ENCODE data around the gene ATAD3C. TPM values are rescaled to one million over a fixed set of nuclear protein-coding genes. Genes with fewer than 3 reads are reported as not detected.
"Not testable (repeated sequence)": the region's sequence is repeated elsewhere in the genome, so short reads cannot be mapped to it uniquely, and the experiment has no call there.

Gene ATAD3C
- total RNA-seq, 1 donor, result under 0.01 TPM

- TF ChIP-seq CTCF (IDR thresholded peaks at IDR 0.05; ENCODE audit: insufficient read depth, low read length), result peak; percentile 23
- DNase-seq (ENCODE audit: low read depth), result peak; percentile 9
- H3K4me3 ChIP-seq (ENCODE audit: low read depth, low read length), result peak overlapping the region; percentile 90
Observed at GRCh38 chr1:1510912-1511532, 61.5 kb downstream of the ATAD3C start.

- no peak for TF ChIP-seq CTCF (IDR thresholded peaks at IDR 0.05; ENCODE audit: insufficient read depth, low read length)
- peak; percentile 97 for DNase-seq (ENCODE audit: low read depth)
- peak within 1 kb of the TSS; percentile 90 for H3K4me3 ChIP-seq (ENCODE audit: low read depth, low read length)
Observed at GRCh38 chr1:1511533-1512285, 62.2 kb downstream of the ATAD3C start, which contains the start of gene ATAD3A. Gene ATAD3A (plus strand): TSS chr1:1512162. CDS start chr1:1512269, 107 bp downstream.

- DNase-seq (ENCODE audit: low read depth), result not testable (repeated sequence)
- peak overlapping the region; percentile 69 for H3K4me3 ChIP-seq (ENCODE audit: low read depth, low read length)
Observed at GRCh38 chr1:1512425-1512824, 62.9 kb downstream of the ATAD3C start.

- DNase-seq (ENCODE audit: low read depth); H3K4me3 ChIP-seq (ENCODE audit: low read depth, low read length): not testable (repeated sequence)
Observed at GRCh38 chr1:1513675-1514074, 64.2 kb downstream of the ATAD3C start.

- DNase-seq (ENCODE audit: low read depth); H3K4me3 ChIP-seq (ENCODE audit: low read depth, low read length): not testable (repeated sequence)
Observed at GRCh38 chr1:1514376-1514775, 64.9 kb downstream of the ATAD3C start.

GRCh38 chr1:1516923-1517322, 67.4 kb downstream of the ATAD3C start:
- not testable (repeated sequence) for DNase-seq (ENCODE audit: low read depth); H3K4me3 ChIP-seq (ENCODE audit: low read depth, low read length)

- no peak overlapping the region for H3K4me3 ChIP-seq (ENCODE audit: low read depth, low read length)
- no peak for DNase-seq (ENCODE audit: low read depth)
- no peak for TF ChIP-seq CTCF (IDR thresholded peaks at IDR 0.05; ENCODE audit: insufficient read depth, low read length)
Observed at GRCh38 chr1:1517973-1518620, 68.6 kb downstream of the ATAD3C start.

- DNase-seq (ENCODE audit: low read depth); H3K4me3 ChIP-seq (ENCODE audit: low read depth, low read length): not testable (repeated sequence)
Observed at GRCh38 chr1:1518621-1519007, 69.1 kb downstream of the ATAD3C start.

Other genes starting within 250 kb of the ATAD3C start
- not detected in 2 replicates for gene TNFRSF18, start 243.1 kb upstream of the ATAD3C start, total RNA-seq (ENCODE audit: low replicate concordance)
- gene TNFRSF4, start 235.5 kb upstream of the ATAD3C start, total RNA-seq (ENCODE audit: low replicate concordance), result 0.65 TPM in 1 of 2 replicates, not detected in the other
- 91.6 and 126 TPM in 2 replicates for gene SDF4, start 217.7 kb upstream of the ATAD3C start, total RNA-seq (ENCODE audit: low replicate concordance)
- gene B3GALT6, start 217.5 kb upstream of the ATAD3C start, total RNA-seq (ENCODE audit: low replicate concordance), result 24.7 and 37.1 TPM in 2 replicates
- 0.65 and 1.4 TPM in 2 replicates for gene C1QTNF12, start 203.0 kb upstream of the ATAD3C start, total RNA-seq (ENCODE audit: low replicate concordance)
- gene UBE2J2, start 175.8 kb upstream of the ATAD3C start, total RNA-seq (ENCODE audit: low replicate concordance), result 19.9 and 35.3 TPM in 2 replicates
- gene SCNN1D, start 169.3 kb upstream of the ATAD3C start, total RNA-seq (ENCODE audit: low replicate concordance), result 0.54 and 0.74 TPM in 2 replicates
- gene ACAP3, start 141.8 kb upstream of the ATAD3C start, total RNA-seq (ENCODE audit: low replicate concordance), result 43.2 and 106 TPM in 2 replicates
- gene PUSL1, start 141.1 kb upstream of the ATAD3C start, total RNA-seq (ENCODE audit: low replicate concordance), result 21.3 and 25.9 TPM in 2 replicates
- gene INTS11, start 125.0 kb upstream of the ATAD3C start, total RNA-seq (ENCODE audit: low replicate concordance), result 35.0 and 53.1 TPM in 2 replicates
- 9.4 and 17.7 TPM in 2 replicates for gene CPTP, start 124.9 kb upstream of the ATAD3C start, total RNA-seq (ENCODE audit: low replicate concordance)
- 0.09 and 0.57 TPM in 2 replicates for gene TAS1R3, start 118.4 kb upstream of the ATAD3C start, total RNA-seq (ENCODE audit: low replicate concordance)
- 31.3 and 89.0 TPM in 2 replicates for gene DVL1, start 100.3 kb upstream of the ATAD3C start, total RNA-seq (ENCODE audit: low replicate concordance)
- gene MXRA8, start 91.1 kb upstream of the ATAD3C start, total RNA-seq (ENCODE audit: low replicate concordance), result 367 and 605 TPM in 2 replicates
- gene AURKAIP1, start 74.5 kb upstream of the ATAD3C start, total RNA-seq (ENCODE audit: low replicate concordance), result 71.1 and 82.0 TPM in 2 replicates
- 102 and 133 TPM in 2 replicates for gene CCNL2, start 50.4 kb upstream of the ATAD3C start, total RNA-seq (ENCODE audit: low replicate concordance)
- gene MRPL20, start 42.4 kb upstream of the ATAD3C start, total RNA-seq (ENCODE audit: low replicate concordance), result 104 and 123 TPM in 2 replicates
- 1.7 and 2.4 TPM in 2 replicates for gene ANKRD65, start 28.4 kb upstream of the ATAD3C start, total RNA-seq (ENCODE audit: low replicate concordance)
- gene VWA1, start 14.0 kb upstream of the ATAD3C start, total RNA-seq (ENCODE audit: low replicate concordance), result 1.8 and 2.9 TPM in 2 replicates
- gene ATAD3B, start 22.1 kb downstream of the ATAD3C start, total RNA-seq (ENCODE audit: low replicate concordance), result 5.2 and 15.7 TPM in 2 replicates
- 28.0 and 35.6 TPM in 2 replicates for gene ATAD3A, start 62.5 kb downstream of the ATAD3C start, total RNA-seq (ENCODE audit: low replicate concordance)
- 0.82 and 3.6 TPM in 2 replicates for gene TMEM240, start 90.9 kb downstream of the ATAD3C start, total RNA-seq (ENCODE audit: low replicate concordance)
- gene SSU72, start 125.2 kb downstream of the ATAD3C start, total RNA-seq (ENCODE audit: low replicate concordance), result 42.8 and 78.2 TPM in 2 replicates
- 4.5 and 5.9 TPM in 2 replicates for gene FNDC10, start 150.4 kb downstream of the ATAD3C start, total RNA-seq (ENCODE audit: low replicate concordance)
- 37.7 and 62.1 TPM in 2 replicates for gene MIB2, start 165.8 kb downstream of the ATAD3C start, total RNA-seq (ENCODE audit: low replicate concordance)
- gene MMP23B, start 182.5 kb downstream of the ATAD3C start, total RNA-seq (ENCODE audit: low replicate concordance), result 13.5 and 35.2 TPM in 2 replicates
- 10.5 and 21.6 TPM in 2 replicates for gene CDK11B, start 209.3 kb downstream of the ATAD3C start, total RNA-seq (ENCODE audit: low replicate concordance)
- 37.6 and 54.8 TPM in 2 replicates for gene SLC35E2B, start 243.1 kb downstream of the ATAD3C start, total RNA-seq (ENCODE audit: low replicate concordance)

All from fibroblast of the aortic adventitia (primary cell).